Loucy (cell line): ENCODE results near the gene DTNB.

Experiments
- H2AFZ ChIP-seq: fragments of 200-600 bp; sonication (generic); 2 replicates; pipeline ENCODE4 v1.6.0; 2016; ENCODE audit warnings: antibody characterized with exemption, mild to moderate bottlenecking, low read length, moderate library complexity
- H3F3A ChIP-seq: fragments of 200-600 bp; 2 replicates; pipeline ENCODE4 v1.6.0; 2016; ENCODE audit warnings: antibody characterized with exemption, low read depth, mild to moderate bottlenecking
- H3K27me3 ChIP-seq: fragments of 200-600 bp; sonication (generic); 2 replicates; pipeline ENCODE4 v1.6.1; 2014; ENCODE audit warnings: low read length, mild to moderate bottlenecking; ENCODE audit not compliant: insufficient read depth, poor library complexity, severe bottlenecking
- H3K36me3 ChIP-seq: fragments of 200-600 bp; sonication (generic); 2 replicates; pipeline ENCODE4 v1.6.1; 2016; ENCODE audit warnings: low read length; ENCODE audit not compliant: insufficient read depth
- H3K4me1 ChIP-seq: fragments of 200-600 bp; sonication (generic); 2 replicates; pipeline ENCODE4 v1.5.1; 2014; ENCODE audit warnings: low read length, mild to moderate bottlenecking; ENCODE audit not compliant: insufficient read depth, poor library complexity, severe bottlenecking
- H3K4me2 ChIP-seq: fragments of 200-600 bp; sonication (generic); 2 replicates; pipeline ENCODE4 v1.6.0; 2014; ENCODE audit warnings: antibody characterized with exemption, low read length, low read depth, mild to moderate bottlenecking; ENCODE audit not compliant: poor library complexity, severe bottlenecking
- H3K4me3 ChIP-seq: fragments of 200-600 bp; sonication (generic); 2 replicates; pipeline ENCODE4 v1.5.1; 2014; ENCODE audit warnings: low read length, mild to moderate bottlenecking, mixed read lengths; ENCODE audit not compliant: poor library complexity, severe bottlenecking
- H3K79me2 ChIP-seq: fragments of 200-600 bp; sonication (generic); 2 replicates; pipeline ENCODE4 v1.6.1; 2014; ENCODE audit warnings: low read length; ENCODE audit not compliant: insufficient read depth
- H3K9ac ChIP-seq: fragments of 200-600 bp; sonication (generic); 2 replicates; pipeline ENCODE4 v1.6.0; 2014; ENCODE audit warnings: mild to moderate bottlenecking, low read depth, low read length, moderate library complexity; ENCODE audit not compliant: poor library complexity, severe bottlenecking
- H3K9me2 ChIP-seq: fragments of 200-600 bp; sonication (generic); replicated peaks from 2 replicates; pipeline ENCODE4 v1.6.1; 2016; ENCODE audit warnings: low read depth, low read length, mixed read lengths
- H3K9me3 ChIP-seq: fragments of 200-600 bp; sonication (generic); 2 replicates; pipeline ENCODE4 v1.6.1; 2014; ENCODE audit warnings: mild to moderate bottlenecking, antibody characterized with exemption, low read length, low read depth; ENCODE audit not compliant: insufficient read depth
- H4K20me1 ChIP-seq: fragments of 200-600 bp; sonication (generic); 2 replicates; pipeline ENCODE4 v1.6.0; 2014; ENCODE audit warnings: antibody characterized with exemption, low read length, mild to moderate bottlenecking; ENCODE audit not compliant: insufficient read depth, poor library complexity, severe bottlenecking
- CTCF ChIP-seq: fragments of 200-600 bp; sonication (generic); conservative IDR thresholded peaks from 2 replicates; pipeline ENCODE4 v1.5.1; 2014; ENCODE audit warnings: mild to moderate bottlenecking, antibody characterized with exemption, low read length
- EZH2phosphoT487 ChIP-seq: fragments of 200-600 bp; IDR thresholded peaks from 2 replicates; pipeline ENCODE4 v1.6.1; 2018; ENCODE audit warnings: antibody characterized with exemption, mild to moderate bottlenecking, moderate library complexity, borderline replicate concordance

The DTNB gene

GRCh38 chr2:25447018-25447417, 226.4 kb downstream of the DTNB start:
- H3K27me3 ChIP-seq, result no peaks in the 10 kb centered on the region
- no peaks in the 10 kb centered on the region for H3K9me2 ChIP-seq
- no peak overlapping the region for H3K4me2 ChIP-seq
- no peaks in the 10 kb centered on the region for H3K4me1 ChIP-seq
- H3K4me3 ChIP-seq, result no peak overlapping the region
- no peaks in the 10 kb centered on the region for H3F3A ChIP-seq
- H3K9ac ChIP-seq, result no peak overlapping the region
- H3K36me3 ChIP-seq, result peaks cover 5% of the 10 kb centered on the region; the same call in 1 of the 2 replicates
- no peak overlapping the region for H2AFZ ChIP-seq
- H3K79me2 ChIP-seq, result no peaks in the 10 kb centered on the region
- H3K9me3 ChIP-seq, result no peaks in the 10 kb centered on the region
- no peaks in the 10 kb centered on the region for H4K20me1 ChIP-seq
- no peak for TF ChIP-seq EZH2phosphoT487
- no peak for TF ChIP-seq CTCF

GRCh38 chr2:25446122-25446521, 227.3 kb downstream of the DTNB start:
- H3K79me2 ChIP-seq, result no peaks in the 10 kb centered on the region
- no peaks in the 10 kb centered on the region for H3K9me2 ChIP-seq
- no peak overlapping the region for H2AFZ ChIP-seq
- H3K4me3 ChIP-seq, result no peak overlapping the region
- no peaks in the 10 kb centered on the region for H3K27me3 ChIP-seq
- H3K4me2 ChIP-seq, result no peak overlapping the region
- H3K9me3 ChIP-seq, result no peaks in the 10 kb centered on the region
- H3K9ac ChIP-seq, result no peak overlapping the region
- H4K20me1 ChIP-seq, result no peaks in the 10 kb centered on the region
- no peaks in the 10 kb centered on the region for H3K36me3 ChIP-seq
- H3K4me1 ChIP-seq, result no peaks in the 10 kb centered on the region
- TF ChIP-seq EZH2phosphoT487, result no peak
- no peak for TF ChIP-seq CTCF
- H3F3A ChIP-seq, result no peaks in the 10 kb centered on the region

- Histone ChIP-seq H3K9me3 (no peaks in the 10 kb centered on the region), H3K9me2 (no peaks in the 10 kb centered on the region), H3K9ac (no peak overlapping the region), H3K4me3 (no peak overlapping the region), H4K20me1 (no peaks in the 10 kb centered on the region), H3K36me3 (no peaks in the 10 kb centered on the region), H2AFZ (no peak overlapping the region), H3K4me1 (no peaks in the 10 kb centered on the region), H3K4me2 (no peak overlapping the region), H3K79me2 (no peaks in the 10 kb centered on the region), H3K27me3 (no peaks in the 10 kb centered on the region), H3F3A (no peaks in the 10 kb centered on the region)
- no peak for TF ChIP-seq EZH2phosphoT487
- TF ChIP-seq CTCF, result no peak
Observed at GRCh38 chr2:25445464-25445863, 227.9 kb downstream of the DTNB start.
